A549 (cell line): ENCODE data around the gene ADARB2. TPM values are rescaled to one million over a fixed set of nuclear protein-coding genes. Genes with fewer than 3 reads are reported as not detected.
"Not testable (repeated sequence)": the region's sequence is repeated elsewhere in the genome, so short reads cannot be mapped to it uniquely, and the experiment has no call there.

Source experiments
- ATAC-seq, 2 experiments: fragments of 200-7000 bp in 1 of 2; fragments of >200 bp in 1 of 2; cut with Nextera tagmentation in 1 of 2; cut with Tn5 transposase in 1 of 2; 3 replicates each; pipeline versions ENCODE4 v1.8.0 to v1.9.1; 2018 to 2020; ENCODE audit warnings: mild to moderate bottlenecking in 1 of 2, moderate library complexity in 1 of 2
- CTCF ChIA-PET: fragments of 300-600 bp; sonication (Branson Sonifier 250); formaldehyde crosslinking; extraction: SDS; loops from one replicate; lab custom pipeline; 2021; ENCODE audit warnings: antibody characterized with exemption, inconsistent platforms; lab: Yijun Ruan, JAX
- POLR2A ChIA-PET: fragments of 350-600 bp; formaldehyde crosslinking; extraction: SDS; loops from one replicate; lab custom pipeline; 2021; ENCODE audit warnings: antibody characterized with exemption, inconsistent platforms; lab: Yijun Ruan, JAX
- DNase-seq, 2 experiments: peaks; one replicate each; pipeline versions ENCODE4 v3.0.0 to v3.0.0-alpha.2; 2011 to 2016; ENCODE audit warnings: low read depth in 1 of 2, low spot score in 1 of 2
- FAIRE-seq: peaks from 2 replicates; lab custom pipeline; 2011; peaks lifted over from hg19 to GRCh38; lab: Jason Lieb, UNC
- H3K27ac ChIP-seq, 2 experiments: fragments of >200 bp; sonication (Bioruptor Twin); formaldehyde crosslinking; 3 replicates each; pipeline ENCODE4 v1.5.1; 2016 to 2017
- H3K4me1 ChIP-seq: fragments of >200 bp; sonication (Bioruptor Twin); formaldehyde crosslinking; 3 replicates; pipeline ENCODE4 v1.6.1; 2016
- H3K4me2 ChIP-seq: fragments of >200 bp; sonication (Bioruptor Twin); formaldehyde crosslinking; 3 replicates; pipeline ENCODE4 v1.6.1; 2016
- H3K4me3 ChIP-seq: fragments of >200 bp; sonication (Bioruptor Twin); formaldehyde crosslinking; 3 replicates; pipeline ENCODE4 v1.5.1; 2016
- H3K9me3 ChIP-seq: fragments of >200 bp; sonication (Bioruptor Twin); formaldehyde crosslinking; 3 replicates; pipeline ENCODE4 v1.6.1; 2016
- BCL3 ChIP-seq: fragments of >200 bp; sonication (Bioruptor Twin); formaldehyde crosslinking; IDR thresholded peaks from 3 replicates; pipeline ENCODE4 v1.6.1; 2016
- CBX2 ChIP-seq: fragments of 200-600 bp; sonication (generic); IDR thresholded peaks from 2 replicates; pipeline ENCODE4 v1.6.1; 2016; ENCODE audit warnings: low read depth, mild to moderate bottlenecking, borderline replicate concordance
- CBX8 ChIP-seq: fragments of 200-600 bp; sonication (generic); IDR thresholded peaks from 2 replicates; pipeline ENCODE4 v1.6.1; 2016
- CEBPB ChIP-seq, 2 experiments: fragments of >200 bp in 1 of 2; sonication (Bioruptor Twin) in 1 of 2; formaldehyde crosslinking in 1 of 2; IDR thresholded peaks; 2 replicates each; pipeline ENCODE4 v1.6.1; 2012 to 2016
- CHD2 ChIP-seq: fragments of 150-350 bp; IDR thresholded peaks from 2 replicates; pipeline ENCODE4 v1.6.1; 2014; ENCODE audit warnings: low read length; ENCODE audit not compliant: partially characterized antibody
- E2F6 ChIP-seq: IDR thresholded peaks from 2 replicates; pipeline ENCODE4 v1.6.1; 2012; ENCODE audit warnings: low read depth, borderline replicate concordance
- EP300 ChIP-seq, 2 experiments: fragments of >200 bp; sonication (Bioruptor Twin); formaldehyde crosslinking; IDR thresholded peaks; 2 replicates in 1 of 2; 3 replicates in 1 of 2; pipeline ENCODE4 v1.6.1; 2016 to 2017
- FOSB ChIP-seq: fragments of 250-450 bp; sonication (Bioruptor Pico); IDR thresholded peaks from 2 replicates; pipeline ENCODE4 v1.5.0; 2020; ENCODE audit warnings: mild to moderate bottlenecking, moderate library complexity
- FOXS1 ChIP-seq: fragments of 250-450 bp; sonication (Bioruptor Pico); IDR thresholded peaks from 2 replicates; pipeline ENCODE4 v1.5.0; 2020; ENCODE audit warnings: mild to moderate bottlenecking, moderate library complexity
- HES2 ChIP-seq: fragments of >200 bp; sonication (Bioruptor Twin); formaldehyde crosslinking; IDR thresholded peaks from 2 replicates; pipeline ENCODE4 v1.6.1; 2016
- HEYL ChIP-seq: fragments of 250-450 bp; sonication (Bioruptor Pico); IDR thresholded peaks from 2 replicates; pipeline ENCODE4 v1.8.0; 2021; ENCODE audit warnings: mild to moderate bottlenecking, moderate library complexity
- HOXA7 ChIP-seq: fragments of 250-450 bp; sonication (Bioruptor Pico); IDR thresholded peaks from 2 replicates; pipeline ENCODE4 v1.5.0; 2020; ENCODE audit warnings: mild to moderate bottlenecking, moderate library complexity
- KDM5A ChIP-seq: fragments of 200-600 bp; sonication (generic); IDR thresholded peaks from 2 replicates; pipeline ENCODE4 v1.6.1; 2016; ENCODE audit warnings: antibody characterized with exemption, mild to moderate bottlenecking
- MAFK ChIP-seq: fragments of 450-650 bp; IDR thresholded peaks from 2 replicates; pipeline ENCODE4 v1.6.1; 2014; ENCODE audit not compliant: partially characterized antibody
- MAX ChIP-seq: IDR thresholded peaks from 2 replicates; pipeline ENCODE4 v1.6.1; 2012
- MAZ ChIP-seq: fragments of 150-350 bp; IDR thresholded peaks from 2 replicates; pipeline ENCODE4 v1.6.1; 2014; ENCODE audit warnings: antibody characterized with exemption, low read depth, low read length, borderline replicate concordance
- PHF8 ChIP-seq: fragments of 200-600 bp; sonication (generic); IDR thresholded peaks from 2 replicates; pipeline ENCODE4 v1.6.1; 2016; ENCODE audit warnings: low read depth, mild to moderate bottlenecking, antibody characterized with exemption, moderate library complexity, borderline replicate concordance
- POLR2AphosphoS2 ChIP-seq: conservative IDR thresholded peaks from 2 replicates; pipeline ENCODE4 v1.6.1; 2012; ENCODE audit warnings: low read length, improper control_type of control experiment, inconsistent platforms
- RAD21 ChIP-seq, 2 experiments: fragments of >200 bp in 1 of 2; sonication (Bioruptor Twin) in 1 of 2; formaldehyde crosslinking in 1 of 2; IDR thresholded peaks in 1 of 2; conservative IDR thresholded peaks in 1 of 2; 2 replicates in 1 of 2; 3 replicates in 1 of 2; pipeline ENCODE4 v1.6.1; 2012 to 2018; ENCODE audit warnings: inconsistent platforms in 1 of 2
- RARB ChIP-seq: fragments of 250-450 bp; sonication (Bioruptor Pico); IDR thresholded peaks from 2 replicates; pipeline ENCODE4 v1.8.0; 2021; ENCODE audit warnings: mild to moderate bottlenecking, moderate library complexity
- RFX5 ChIP-seq: fragments of 450-650 bp; IDR thresholded peaks from 2 replicates; pipeline ENCODE4 v1.7.1; 2014; ENCODE audit warnings: antibody characterized with exemption, mild to moderate bottlenecking, moderate library complexity
- SMC3 ChIP-seq: fragments of >200 bp; sonication (Bioruptor Twin); formaldehyde crosslinking; IDR thresholded peaks from 3 replicates; pipeline ENCODE4 v1.6.1; 2018; ENCODE audit warnings: inconsistent platforms
- SREBF2 ChIP-seq: fragments of 450-650 bp; IDR thresholded peaks from 2 replicates; pipeline ENCODE4 v1.6.1; 2014; ENCODE audit warnings: mild to moderate bottlenecking, moderate library complexity
- TFCP2L1 ChIP-seq: fragments of 250-450 bp; sonication (Bioruptor Pico); IDR thresholded peaks from 2 replicates; pipeline ENCODE4 v1.5.0; 2021; ENCODE audit warnings: mild to moderate bottlenecking
- ZC3H11A ChIP-seq: fragments of 450-650 bp; IDR thresholded peaks from 2 replicates; pipeline ENCODE4 v1.6.1; 2014; ENCODE audit warnings: antibody characterized with exemption, mild to moderate bottlenecking
- ZNF302 ChIP-seq: fragments of 250-450 bp; sonication (Bioruptor Pico); IDR thresholded peaks from 2 replicates; pipeline ENCODE4 v1.9.0; 2021; ENCODE audit warnings: inconsistent platforms, mild to moderate bottlenecking, moderate library complexity
- WGBS: methylation state at CpG from one replicate; pipeline ENCODE4 v1.1.6; 2017; ENCODE audit errors: missing lambda C conversion rate; 5-methylcytosine and 5-hydroxymethylcytosine counted together
- polyA plus RNA-seq, 4 experiments: library from polyadenylated mRNA; depleted of rRNA in 3 of 4; stranded (reverse); fragments of >200 nt; fragmentation: RNase III in 1 of 4; extraction: RNeasy Plus Mini Kit Qiagen cat#74134 plus additional on column Dnase treatment in 1 of 4; gene quantifications; 2 replicates in 3 of 4; 3 replicates in 1 of 4; pipeline ENCODE4 v1.2.3, GENCODE V29; 2011 to 2017
- TF ChIP-seq, protein P1 (sequence below): fragments of 450-650 bp; IDR thresholded peaks from 2 replicates; pipeline ENCODE4 v1.6.1; 2014; ENCODE audit warnings: antibody characterized with exemption

ADARB2 gene
- polyA plus RNA-seq, 2 of the 4 experiments (the other 2 are of a cell fraction), result not detected

- no peaks in the 10 kb centered on the region for H3K4me1 ChIP-seq
- no peak for FAIRE-seq
- no peak for ATAC-seq
- no peak overlapping the region for H3K4me2 ChIP-seq
- CTCF ChIA-PET, result no interaction called here
- TF ChIP-seq ZC3H11A (no peak), RARB (CRISPR knock-in tag) (no peak), HES2 (no peak), HOXA7 (CRISPR knock-in tag) (no peak), CEBPB (IDR thresholded peaks at IDR 0.05) (no peak), SREBF2 (no peak), CBX8 (no peak), E2F6 (no peak), RFX5 (no peak), FOSB (CRISPR knock-in tag) (no peak), MAFK (no peak), POLR2AphosphoS2 (no peak), MAZ (no peak), MAX (no peak), BCL3 (no peak), SMC3 (no peak), HEYL (CRISPR knock-in tag) (no peak), CBX2 (no peak)
- TF ChIP-seq, protein P1, sequence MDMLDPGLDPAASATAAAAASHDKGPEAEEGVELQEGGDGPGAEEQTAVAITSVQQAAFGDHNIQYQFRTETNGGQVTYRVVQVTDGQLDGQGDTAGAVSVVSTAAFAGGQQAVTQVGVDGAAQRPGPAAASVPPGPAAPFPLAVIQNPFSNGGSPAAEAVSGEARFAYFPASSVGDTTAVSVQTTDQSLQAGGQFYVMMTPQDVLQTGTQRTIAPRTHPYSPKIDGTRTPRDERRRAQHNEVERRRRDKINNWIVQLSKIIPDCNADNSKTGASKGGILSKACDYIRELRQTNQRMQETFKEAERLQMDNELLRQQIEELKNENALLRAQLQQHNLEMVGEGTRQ, result no peak
- TF ChIP-seq, all 56 proteins: peak for 0
- no peak for DNase-seq
- Histone ChIP-seq H3K9me3 (no peaks in the 10 kb centered on the region), H3K4me3 (no peak overlapping the region), H3K27ac (no peak overlapping the region)
- POLR2A ChIA-PET, result no interaction called here
- 52% methylated on average over 5 of the region's 5 CpGs for WGBS
Observed at GRCh38 chr10:1343176-1343575, 394.1 kb downstream of the ADARB2 start.

- ATAC-seq, FAIRE-seq, H3K9me3 ChIP-seq, H3K4me1 ChIP-seq, DNase-seq, H3K4me2 ChIP-seq, H3K27ac ChIP-seq, H3K4me3 ChIP-seq, POLR2A ChIA-PET: not testable (repeated sequence)
- CTCF ChIA-PET, result interaction anchor here (0.7 kb wide), 1 partner anchor 76 kb away, joined by 4 read pairs; no protein-coding TSS in a partner anchor
- 58% methylated on average over 5 of the region's 14 CpGs for WGBS
Observed at GRCh38 chr10:1341052-1341451, 396.3 kb downstream of the ADARB2 start.

GRCh38 chr10:1339396-1339795, 397.9 kb downstream of the ADARB2 start:
- TF ChIP-seq RAD21 (conservative IDR thresholded peaks at IDR 0.05 in 1 of 2, IDR thresholded peaks at IDR 0.05 in 1 of 2), result no peak
- no peak for TF ChIP-seq CHD2
- TF ChIP-seq PHF8, result no peak
- TF ChIP-seq MAX, result no peak
- no peak for TF ChIP-seq KDM5A
- no peak for TF ChIP-seq SREBF2
- no peak for TF ChIP-seq E2F6
- no peak for TF ChIP-seq MAZ
- no peak for TF ChIP-seq TFCP2L1
- no peak for TF ChIP-seq CEBPB (IDR thresholded peaks at IDR 0.05)
- no peak for TF ChIP-seq FOSB (CRISPR knock-in tag)
- TF ChIP-seq EP300 (IDR thresholded peaks at IDR 0.05), result no peak
- no peak for TF ChIP-seq FOXS1 (CRISPR knock-in tag)
- no peak for TF ChIP-seq ZNF302 (CRISPR knock-in tag)
- 17% methylated on average over 6 of the region's 6 CpGs for WGBS
- POLR2A ChIA-PET, result no interaction called here

More at GRCh38 chr10:1339396-1339795, 397.9 kb downstream of the ADARB2 start:
- DNase-seq (no peak), ATAC-seq (no peak), FAIRE-seq (no peak)
- Histone ChIP-seq H3K9me3 (no peaks in the 10 kb centered on the region), H3K4me1 (no peaks in the 10 kb centered on the region), H3K27ac (no peak overlapping the region), H3K4me2 (no peak overlapping the region), H3K4me3 (no peak overlapping the region)
- CTCF ChIA-PET, result no interaction called here
